RWPE2 (cell line): Measurements from ENCODE around the gene GNAI3.

Experiments
- ATAC-seq: fragments of 200-7000 bp; cut with Tn5 transposase; 3 replicates; pipeline ENCODE4 v1.9.1; 2021; ENCODE audit warnings: low read depth
- DNase-seq: peaks from one replicate; pipeline ENCODE4 v3.0.0-alpha.2; 2020; ENCODE audit warnings: low spot score
- H3K27ac ChIP-seq: fragments of 450-650 bp; 2 replicates; pipeline ENCODE4 v1.5.1; 2017; ENCODE audit warnings: mild to moderate bottlenecking; ENCODE audit not compliant: poor library complexity, severe bottlenecking
- H3K27me3 ChIP-seq: fragments of 250-450 bp; sonication (Bioruptor Pico); 2 replicates; pipeline ENCODE4 v1.5.1; 2021; ENCODE audit warnings: mild to moderate bottlenecking, moderate library complexity; ENCODE audit not compliant: insufficient read depth, poor library complexity, severe bottlenecking
- H3K36me3 ChIP-seq: fragments of 250-450 bp; sonication (Bioruptor Pico); 2 replicates; pipeline ENCODE4 v1.5.1; 2020; ENCODE audit warnings: low read depth, mild to moderate bottlenecking, moderate library complexity
- H3K4me1 ChIP-seq: fragments of 250-450 bp; sonication (Bioruptor Pico); 2 replicates; pipeline ENCODE4 v1.5.1; 2021; ENCODE audit warnings: mild to moderate bottlenecking, moderate library complexity; ENCODE audit not compliant: insufficient read depth, poor library complexity, severe bottlenecking
- H3K4me3 ChIP-seq: fragments of 250-450 bp; sonication (Bioruptor Pico); 2 replicates; pipeline ENCODE4 v1.5.1; 2021; ENCODE audit warnings: mild to moderate bottlenecking, moderate library complexity; ENCODE audit not compliant: severe bottlenecking
- H3K9me3 ChIP-seq: fragments of 250-450 bp; sonication (Bioruptor Pico); 2 replicates; pipeline ENCODE4 v1.5.1; 2021; ENCODE audit warnings: mild to moderate bottlenecking, moderate library complexity; ENCODE audit not compliant: severe bottlenecking
- CTCF ChIP-seq: fragments of 450-650 bp; IDR thresholded peaks from one replicate; pipeline ENCODE4 v1.5.1; 2017; ENCODE audit warnings: mild to moderate bottlenecking, moderate library complexity; ENCODE audit not compliant: poor library complexity, severe bottlenecking

GNAI3 gene

GRCh38 chr1:109589177-109589576 is 40.8 kb downstream of the GNAI3 start:
- no peak for ATAC-seq
- Histone ChIP-seq H3K36me3 (peaks cover 95% of the 10 kb centered on the region), H3K27ac (no peak overlapping the region), H3K9me3 (no peaks in the 10 kb centered on the region), H3K27me3 (no peaks in the 10 kb centered on the region), H3K4me3 (no peak overlapping the region), H3K4me1 (no peaks in the 10 kb centered on the region)
- no peak for TF ChIP-seq CTCF
- no peak for DNase-seq

- ATAC-seq (no peak), DNase-seq (no peak)
- Histone ChIP-seq H3K4me3 (no peak overlapping the region), H3K9me3 (no peaks in the 10 kb centered on the region), H3K27me3 (no peaks in the 10 kb centered on the region), H3K36me3 (peaks cover 92% of the 10 kb centered on the region), H3K4me1 (no peaks in the 10 kb centered on the region), H3K27ac (no peak overlapping the region)
- TF ChIP-seq CTCF = no peak
Measured at GRCh38 chr1:109589679-109590078, 41.3 kb downstream of the GNAI3 start.

GRCh38 chr1:109592916-109593315 is 44.5 kb downstream of the GNAI3 start:
- H3K9me3 ChIP-seq = no peaks in the 10 kb centered on the region
- DNase-seq = no peak

GRCh38 chr1:109595531-109595930 is 47.1 kb downstream of the GNAI3 start:
- no peaks in the 10 kb centered on the region for H3K27me3 ChIP-seq
- ATAC-seq = peak; percentile 90
- no peaks in the 10 kb centered on the region for H3K9me3 ChIP-seq
- TF ChIP-seq CTCF = no peak
- H3K27ac ChIP-seq = peak overlapping the region; percentile 74
- H3K36me3 ChIP-seq = peaks cover 81% of the 10 kb centered on the region
- H3K4me1 ChIP-seq = peaks cover 19% of the 10 kb centered on the region
- no peak for DNase-seq
- H3K4me3 ChIP-seq = no peak overlapping the region

More at GRCh38 chr1:109592916-109593315, 44.5 kb downstream of the GNAI3 start:
- Histone ChIP-seq H3K4me3 (no peak overlapping the region), H3K36me3 (peaks cover 91% of the 10 kb centered on the region), H3K4me1 (peaks cover 19% of the 10 kb centered on the region), H3K27me3 (no peaks in the 10 kb centered on the region), H3K27ac (no peak overlapping the region)
- no peak for ATAC-seq
- TF ChIP-seq CTCF = no peak

- H3K27ac ChIP-seq = no peak overlapping the region
Measured at GRCh38 chr1:109598156-109598555, 49.7 kb downstream of the GNAI3 start.

More at GRCh38 chr1:109598156-109598555, 49.7 kb downstream of the GNAI3 start:
- DNase-seq = no peak
- Histone ChIP-seq H3K4me3 (no peak overlapping the region), H3K4me1 (peaks cover 19% of the 10 kb centered on the region), H3K27me3 (no peaks in the 10 kb centered on the region), H3K36me3 (peaks cover 64% of the 10 kb centered on the region), H3K9me3 (no peaks in the 10 kb centered on the region)
- TF ChIP-seq CTCF = no peak
- ATAC-seq = no peak
